GM12878 (cell line): ENCODE data around the gene TMEM132D. TPM values are rescaled to one million over a fixed set of nuclear protein-coding genes. Genes with fewer than 3 reads are reported as not detected.

Experiments used
- ATAC-seq: fragments of 200-7000 bp; cut with Tn5 transposase; 3 replicates; pipeline ENCODE4 v1.9.1; 2020; ENCODE audit warnings: mild to moderate bottlenecking, moderate library complexity
- BruUV-seq: library from RNA; stranded (reverse); fragments of 400-500 nt; replicated peaks from 2 replicates; lab custom pipeline; 2021; lab: Mats Ljungman, UMichigan
- CTCF ChIA-PET: fragments of 300-600 bp; sonication (Branson Sonifier 250); formaldehyde crosslinking; extraction: SDS; loops from one replicate; lab custom pipeline; 2021; ENCODE audit warnings: inconsistent platforms; lab: Yijun Ruan, JAX
- POLR2A ChIA-PET: fragments of 350-600 bp; formaldehyde crosslinking; extraction: SDS; loops from one replicate; lab custom pipeline; 2021; ENCODE audit warnings: inconsistent platforms; lab: Charles Lee
- RAD21 ChIA-PET: fragments of 300-600 bp; sonication (Branson Sonifier 250); formaldehyde crosslinking; loops from one replicate; lab custom pipeline; 2023; ENCODE audit warnings: antibody characterized with exemption; ENCODE audit not compliant: unreplicated experiment; lab: Charles Lee
- SMC1A ChIA-PET: fragments of 300-600 bp; sonication (Branson Sonifier 250); formaldehyde crosslinking; loops from one replicate; lab custom pipeline; 2023; ENCODE audit not compliant: unreplicated experiment, uncharacterized antibody; lab: Charles Lee
- DNase-seq: peaks from one replicate; pipeline ENCODE4 v3.0.0-alpha.2; 2011; ENCODE audit warnings: low read depth, low spot score
- FAIRE-seq: peaks from 3 replicates; lab custom pipeline; 2011; peaks lifted over from hg19 to GRCh38; lab: Jason Lieb, UNC
- H2AFZ ChIP-seq: 2 replicates; pipeline ENCODE4 v1.6.0; 2011; ENCODE audit warnings: low read depth, low read length, control low read depth; ENCODE audit not compliant: control insufficient read depth
- H3K27ac ChIP-seq: 2 replicates; pipeline ENCODE4 v1.5.1; 2011; ENCODE audit warnings: control low read depth; ENCODE audit not compliant: control insufficient read depth, insufficient read depth
- H3K27me3 ChIP-seq, 2 experiments: replicated peaks in 1 of 2; 2 replicates each; pipeline versions ENCODE4 v1.6.0 to v1.6.1; 2011; ENCODE audit warnings: low read length in 1 of 2; ENCODE audit not compliant: control insufficient read depth in 2 of 2, insufficient read depth in 2 of 2
- H3K36me3 ChIP-seq, 2 experiments: 2 replicates each; pipeline ENCODE4 v1.5.1; 2011; ENCODE audit warnings: low read length in 1 of 2; ENCODE audit not compliant: control insufficient read depth in 2 of 2, insufficient read depth in 2 of 2
- H3K4me1 ChIP-seq: 2 replicates; pipeline ENCODE4 v1.6.1; 2011; ENCODE audit warnings: mild to moderate bottlenecking, low read length, moderate library complexity, mixed read lengths; ENCODE audit not compliant: control insufficient read depth, insufficient read depth
- H3K4me2 ChIP-seq: 2 replicates; pipeline ENCODE4 v1.6.0; 2011; ENCODE audit warnings: control low read depth; ENCODE audit not compliant: control insufficient read depth, insufficient read depth
- H3K4me3 ChIP-seq: fragments of 200-600 bp; sonication (generic); 2 replicates; pipeline ENCODE4 v1.5.1; 2016
- H3K79me2 ChIP-seq: 2 replicates; pipeline ENCODE4 v1.6.0; 2011; ENCODE audit warnings: low read length; ENCODE audit not compliant: control insufficient read depth, insufficient read depth
- H3K9ac ChIP-seq: 2 replicates; pipeline ENCODE4 v1.8.0; 2011; ENCODE audit warnings: low read length, control low read depth, mixed read lengths; ENCODE audit not compliant: control insufficient read depth, insufficient read depth
- H3K9me3 ChIP-seq: replicated peaks from 3 replicates; pipeline ENCODE4 v1.5.1; 2011; ENCODE audit warnings: mild to moderate bottlenecking, low read length; ENCODE audit not compliant: control insufficient read depth, insufficient read depth
- H4K20me1 ChIP-seq: 2 replicates; pipeline ENCODE4 v1.6.0; 2011; ENCODE audit not compliant: control insufficient read depth, insufficient read depth
- CBX5 ChIP-seq: sonication (generic); IDR thresholded peaks from 2 replicates; pipeline ENCODE4 v1.6.1; 2016; ENCODE audit warnings: low read depth, moderate library complexity, mild to moderate bottlenecking, inconsistent platforms
- MXI1 ChIP-seq: fragments of 150-350 bp; IDR thresholded peaks from 2 replicates; pipeline ENCODE4 v1.6.1; 2011; ENCODE audit warnings: low read depth, mild to moderate bottlenecking, inconsistent platforms, low read length, improper control_type of control experiment
- RFX5 ChIP-seq: IDR thresholded peaks from 2 replicates; pipeline ENCODE4 v1.6.1; 2011; ENCODE audit warnings: low read depth, low read length, improper control_type of control experiment
- SIN3A ChIP-seq: IDR thresholded peaks from 2 replicates; pipeline ENCODE4 v1.6.1; 2012; ENCODE audit warnings: low read depth, low read length, improper control_type of control experiment
- ZSCAN29 ChIP-seq: fragments of 450-650 bp; IDR thresholded peaks from 2 replicates; pipeline ENCODE4 v1.6.1; 2017; ENCODE audit warnings: mild to moderate bottlenecking, moderate library complexity
- WGBS: methylation state at CpG from one replicate; pipeline ENCODE4 v1.1.6; 2016; ENCODE audit warnings: low lambda C conversion rate; ENCODE audit not compliant: insufficient replicate concordance, insufficient coverage; ENCODE audit errors: missing lambda C conversion rate; 5-methylcytosine and 5-hydroxymethylcytosine counted together
- in situ Hi-C: fragments of 300-500 bp; cut with MboI; formaldehyde crosslinking; loops from 9 replicates; pipeline ENCODE4 v1.14.3; 2018; ENCODE audit warnings: mixed read lengths
- intact Hi-C: fragments of 100-400 bp; cut with micrococcal nuclease; formaldehyde crosslinking; loops from one replicate; pipeline ENCODE4 v1.14.2; 2022; ENCODE audit not compliant: unreplicated experiment
- polyA plus RNA-seq, 11 experiments: library from polyadenylated mRNA; depleted of rRNA in 4 of 11; unstranded in 6 of 11; stranded (reverse) in 5 of 11; fragments of >200 nt; fragmentation: Nextera tagmentation in 4 of 11; fragmentation: Illumina TruSeq in 1 of 11; extraction: Ambion mirVana in 4 of 11; extraction: Trizol in 1 of 11; gene quantifications; 1 replicate in 1 of 11; 2 replicates in 10 of 11; pipeline versions ENCODE4 v1.2.1 to v1.2.3, GENCODE V29; 2011 to 2016; ENCODE audit warnings: inconsistent platforms in 2 of 11, missing spikeins in 2 of 11, low read depth in 1 of 11
- total RNA-seq, 4 experiments: library from RNA; depleted of rRNA in 3 of 4; stranded (reverse); fragments of >200 nt in 3 of 4; fragmentation: Illumina TruSeq in 1 of 4; extraction: Trizol in 1 of 4; gene quantifications; 2 replicates each; pipeline versions ENCODE4 v1.2.1 to v1.2.3, GENCODE V29; 2013 to 2021
- TF ChIP-seq, protein P1 (sequence below), 3 experiments: IDR thresholded peaks in 2 of 3; conservative IDR thresholded peaks in 1 of 3; 2 replicates each; pipeline ENCODE4 v1.5.1; 2011; ENCODE audit warnings: low read depth in 3 of 3, low read length in 3 of 3, mild to moderate bottlenecking in 3 of 3, control low read depth in 2 of 3, moderate library complexity in 2 of 3, inconsistent platforms in 1 of 3, mixed read lengths in 1 of 3; ENCODE audit not compliant: control insufficient read depth in 2 of 3, insufficient read depth in 1 of 3; ENCODE audit errors: extremely low read depth in 1 of 3

The TMEM132D gene
- total and polyA plus RNA-seq, 10 of the 15 experiments (the other 5 are each of a cell fraction or from before 2014, with no cell fraction given): under 0.01 to 0.12 (median 0.02) TPM; not detected in 3

DNA sequence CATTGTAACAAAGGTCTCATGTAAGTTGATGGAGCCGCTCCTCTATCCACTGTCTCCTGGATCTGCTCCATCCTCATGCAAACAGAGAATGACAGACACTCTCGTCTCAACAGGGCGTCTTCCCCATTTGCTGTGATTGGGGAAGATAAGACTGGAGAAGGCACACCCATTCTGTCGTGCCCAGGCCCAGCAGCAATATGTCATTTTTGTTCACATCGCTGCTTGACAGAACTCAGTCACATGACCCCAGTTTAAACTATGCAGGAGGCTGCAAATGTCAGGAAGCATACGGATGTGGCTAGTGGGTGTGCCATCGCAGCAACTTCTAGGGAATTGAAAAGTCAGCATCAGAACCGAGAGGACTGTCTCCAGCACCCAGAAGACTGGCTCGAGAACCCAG, 290.5 kb downstream of the TMEM132D start:
- Histone ChIP-seq H2AFZ (no peak overlapping the region), H3K4me3 (no peak overlapping the region), H3K79me2 (no peaks in the 10 kb centered on the region), H4K20me1 (no peaks in the 10 kb centered on the region), H3K27ac (no peak overlapping the region), H3K9ac (no peak overlapping the region), H3K27me3 (no peaks in the 10 kb centered on the region), H3K9me3 (no peaks in the 10 kb centered on the region; the same call in 2 of the 3 replicates), H3K36me3 (no peaks in the 10 kb centered on the region), H3K4me1 (no peaks in the 10 kb centered on the region), H3K4me2 (no peak overlapping the region)
- FAIRE-seq (no peak), DNase-seq (no peak), ATAC-seq (no peak)
- in situ Hi-C loops (no loop called here), intact Hi-C loops (no loop called here)
- POLR2A ChIA-PET: no interaction called here
- CTCF ChIA-PET: no interaction called here
- BruUV-seq: no TSS peak
- SMC1A ChIA-PET: no interaction called here
- TF ChIP-seq, protein P1, sequence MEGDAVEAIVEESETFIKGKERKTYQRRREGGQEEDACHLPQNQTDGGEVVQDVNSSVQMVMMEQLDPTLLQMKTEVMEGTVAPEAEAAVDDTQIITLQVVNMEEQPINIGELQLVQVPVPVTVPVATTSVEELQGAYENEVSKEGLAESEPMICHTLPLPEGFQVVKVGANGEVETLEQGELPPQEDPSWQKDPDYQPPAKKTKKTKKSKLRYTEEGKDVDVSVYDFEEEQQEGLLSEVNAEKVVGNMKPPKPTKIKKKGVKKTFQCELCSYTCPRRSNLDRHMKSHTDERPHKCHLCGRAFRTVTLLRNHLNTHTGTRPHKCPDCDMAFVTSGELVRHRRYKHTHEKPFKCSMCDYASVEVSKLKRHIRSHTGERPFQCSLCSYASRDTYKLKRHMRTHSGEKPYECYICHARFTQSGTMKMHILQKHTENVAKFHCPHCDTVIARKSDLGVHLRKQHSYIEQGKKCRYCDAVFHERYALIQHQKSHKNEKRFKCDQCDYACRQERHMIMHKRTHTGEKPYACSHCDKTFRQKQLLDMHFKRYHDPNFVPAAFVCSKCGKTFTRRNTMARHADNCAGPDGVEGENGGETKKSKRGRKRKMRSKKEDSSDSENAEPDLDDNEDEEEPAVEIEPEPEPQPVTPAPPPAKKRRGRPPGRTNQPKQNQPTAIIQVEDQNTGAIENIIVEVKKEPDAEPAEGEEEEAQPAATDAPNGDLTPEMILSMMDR (IDR thresholded peaks at IDR 0.05 in 2 of 3, conservative IDR thresholded peaks at IDR 0.05 in 1 of 3; ENCODE audit: control insufficient read depth in 2 of 3, extremely low read depth in 1 of 3, insufficient read depth in 1 of 3, low read depth in 3 of 3, low read length in 3 of 3): no peak
- no peak for TF ChIP-seq MXI1
- no peak for TF ChIP-seq SIN3A
- WGBS: 23% methylated on average over 8 of the region's 9 CpGs
- RAD21 ChIA-PET: no interaction called here

- 18% methylated on average over 5 of the region's 5 CpGs for WGBS
- Histone ChIP-seq H3K27me3 (no peaks in the 10 kb centered on the region), H3K4me1 (no peaks in the 10 kb centered on the region), H2AFZ (no peak overlapping the region), H3K9me3 (no peaks in the 10 kb centered on the region; the same call in 2 of the 3 replicates), H3K4me2 (no peak overlapping the region), H3K36me3 (no peaks in the 10 kb centered on the region), H4K20me1 (no peaks in the 10 kb centered on the region), H3K9ac (no peak overlapping the region), H3K79me2 (no peaks in the 10 kb centered on the region), H3K27ac (no peak overlapping the region), H3K4me3 (no peak overlapping the region)
- DNase-seq: no peak
- ChIA-PET RAD21 (no interaction called here), CTCF (no interaction called here), POLR2A (interaction anchor here (0.5 kb wide), 1 partner anchor 72 kb away, joined by 6 read pairs; no protein-coding TSS in a partner anchor), SMC1A (no interaction called here)
- in situ Hi-C loops: no loop called here
- ATAC-seq: no peak
- no peak for FAIRE-seq
- intact Hi-C loops: no loop called here
- no peak for TF ChIP-seq RFX5
- TF ChIP-seq CBX5: no peak
- no peak for TF ChIP-seq ZSCAN29
- no TSS peak for BruUV-seq
Measured at GRCh38 chr12:129610601-129611120, 293.2 kb downstream of the TMEM132D start.
